Activated CD8-positive, alpha-beta memory T cell treated with anti-CD3 and anti-CD28 coated beads for 48 hours (primary cell): Measurements from ENCODE around the gene NAGLU.

Experiments used
- DNase-seq, 3 experiments: peaks; one replicate each; pipeline ENCODE4 v3.0.0-alpha.2; 2020; ENCODE audit warnings: low read depth in 2 of 3, low spot score in 2 of 3

Gene NAGLU

DNA sequence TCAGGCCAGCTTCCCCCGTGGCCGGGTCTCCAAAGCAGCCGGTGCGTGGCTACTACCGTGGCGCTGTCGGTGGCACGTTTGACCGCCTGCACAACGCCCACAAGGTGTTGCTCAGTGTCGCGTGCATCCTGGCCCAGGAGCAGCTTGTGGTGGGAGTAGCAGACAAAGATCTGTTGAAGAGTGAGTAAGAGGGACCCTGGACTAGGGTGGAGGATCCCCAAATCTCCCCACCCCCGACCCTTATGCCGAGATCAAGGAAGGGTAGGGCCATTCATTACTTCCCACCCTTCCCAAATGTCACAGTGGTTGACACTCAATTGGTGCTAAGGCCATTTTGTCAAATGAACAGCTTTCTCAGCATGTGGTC, 27.1 kb downstream of the NAGLU start:
- no peak for DNase-seq

GRCh38 chr17:42563543-42563942, 27.5 kb downstream of the NAGLU start:
- DNase-seq: no peak

DNA sequence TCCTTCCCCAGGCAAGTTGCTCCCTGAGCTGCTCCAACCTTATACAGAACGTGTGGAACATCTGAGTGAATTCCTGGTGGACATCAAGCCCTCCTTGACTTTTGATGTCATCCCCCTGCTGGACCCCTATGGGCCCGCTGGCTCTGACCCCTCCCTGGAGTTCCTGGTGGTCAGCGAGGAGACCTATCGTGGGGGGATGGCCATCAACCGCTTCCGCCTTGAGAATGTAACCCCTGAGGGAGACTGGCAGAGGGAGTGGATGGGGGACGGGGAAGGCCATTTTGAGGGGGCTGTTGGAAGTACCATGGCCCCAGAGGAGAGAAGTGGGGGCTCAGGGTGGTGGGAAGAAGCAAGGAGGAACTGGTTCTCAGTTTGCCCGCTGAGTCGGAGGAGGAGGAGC, 27.9 kb downstream of the NAGLU start:
- no peak for DNase-seq

DNA sequence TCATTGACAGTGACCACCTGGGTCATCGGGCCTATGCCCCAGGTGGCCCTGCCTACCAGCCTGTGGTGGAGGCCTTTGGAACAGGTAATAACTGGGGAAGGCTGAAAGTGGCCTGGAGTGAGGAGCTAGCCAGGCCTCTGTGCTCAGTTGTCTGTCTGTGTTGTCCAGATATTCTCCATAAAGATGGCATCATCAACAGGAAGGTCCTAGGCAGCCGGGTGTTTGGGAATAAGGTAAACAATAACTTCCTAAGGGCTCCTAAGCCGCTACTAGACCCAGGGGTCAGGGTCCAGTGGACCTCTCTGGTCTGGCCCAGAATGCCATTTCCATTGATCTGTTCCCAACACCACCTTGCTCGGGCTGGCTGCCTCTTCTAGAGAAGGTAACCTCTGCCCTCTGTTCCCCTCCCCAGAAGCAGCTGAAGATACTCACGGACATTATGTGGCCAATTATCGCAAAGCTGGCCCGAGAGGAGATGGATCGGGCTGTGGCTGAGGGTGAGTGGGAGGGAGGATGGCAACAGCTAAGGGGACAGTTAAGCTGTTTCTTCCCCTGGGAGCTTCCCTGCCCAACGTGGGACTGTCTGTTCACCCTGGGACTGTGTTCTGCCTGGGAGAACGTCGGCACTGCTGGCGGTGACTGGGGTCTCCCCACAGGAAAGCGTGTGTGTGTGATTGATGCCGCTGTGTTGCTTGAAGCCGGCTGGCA, 28.9 kb downstream of the NAGLU start:
- DNase-seq: no peak

DNA sequence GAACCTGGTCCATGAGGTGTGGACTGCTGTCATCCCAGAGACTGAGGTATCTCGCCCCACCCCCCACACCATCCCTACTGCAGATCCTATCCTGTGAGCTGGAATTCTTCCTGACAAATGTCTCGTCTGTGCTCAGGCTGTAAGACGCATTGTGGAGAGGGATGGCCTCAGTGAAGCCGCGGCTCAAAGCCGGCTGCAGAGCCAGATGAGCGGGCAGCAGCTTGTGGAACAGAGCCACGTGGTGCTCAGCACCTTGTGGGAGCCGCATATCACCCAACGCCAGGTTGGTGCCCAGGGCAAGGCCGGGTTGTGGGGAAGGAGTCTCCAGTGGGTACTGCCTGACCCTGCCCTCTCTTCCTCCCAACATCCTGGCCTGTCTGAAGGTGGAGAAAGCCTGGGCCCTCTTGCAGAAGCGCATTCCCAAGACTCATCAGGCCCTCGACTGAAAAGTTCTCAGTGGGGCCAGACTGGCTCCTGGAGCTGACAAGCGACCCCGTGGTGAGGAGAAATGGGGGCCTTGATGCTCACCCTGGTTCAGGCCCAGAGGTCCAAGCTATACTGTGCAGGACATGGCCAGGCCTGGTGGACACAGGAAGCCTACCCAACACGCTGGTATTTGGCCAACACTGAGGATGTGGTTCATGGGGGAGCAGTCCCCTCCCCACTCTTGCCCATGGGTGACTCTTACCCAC, 29.6 kb downstream of the NAGLU start:
- no peak for DNase-seq

- no peak for DNase-seq
Measured at GRCh38 chr17:42566215-42566882, 30.3 kb downstream of the NAGLU start.

DNA sequence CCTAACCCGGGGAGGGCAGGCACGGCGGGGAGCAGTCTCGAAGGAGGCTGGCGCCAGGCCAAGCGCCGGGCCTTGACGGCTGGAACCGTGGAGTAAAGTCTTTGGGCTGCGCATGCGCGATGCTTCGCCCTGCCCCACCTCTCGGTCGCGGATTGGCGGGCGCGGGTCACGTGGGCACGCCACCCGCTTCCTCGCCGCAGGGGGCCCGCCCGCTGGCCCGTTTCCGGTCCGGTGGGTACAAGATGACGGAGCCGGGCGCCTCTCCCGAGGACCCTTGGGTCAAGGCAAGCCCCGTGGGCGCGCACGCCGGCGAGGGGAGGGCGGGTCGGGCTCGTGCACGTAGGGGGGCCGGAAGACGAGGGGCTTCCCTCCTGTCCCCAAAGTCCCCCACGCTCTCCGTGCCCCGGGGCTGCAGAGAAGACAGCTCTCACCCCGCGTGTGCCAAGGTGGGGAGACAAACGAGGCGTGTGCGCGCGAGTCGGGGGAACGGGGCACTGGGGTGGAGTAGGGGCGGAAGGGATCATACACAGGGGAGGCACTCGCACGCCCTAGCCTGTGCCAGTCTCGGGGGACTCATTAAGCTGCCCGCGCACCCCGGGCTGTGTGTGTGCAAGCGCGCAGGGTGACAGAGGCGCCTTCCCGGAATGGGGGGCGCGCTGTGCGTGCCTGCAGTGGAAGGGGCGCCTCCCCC, 31.0 kb downstream of the NAGLU start, which contains the start of gene MLX:
MLX (plus strand) TSS at position 218 of the 691 bp plus-strand sequence; CDS start at position 243, 25 bp downstream.
- peak; percentile 86 to 90 (median 89) for DNase-seq

DNA sequence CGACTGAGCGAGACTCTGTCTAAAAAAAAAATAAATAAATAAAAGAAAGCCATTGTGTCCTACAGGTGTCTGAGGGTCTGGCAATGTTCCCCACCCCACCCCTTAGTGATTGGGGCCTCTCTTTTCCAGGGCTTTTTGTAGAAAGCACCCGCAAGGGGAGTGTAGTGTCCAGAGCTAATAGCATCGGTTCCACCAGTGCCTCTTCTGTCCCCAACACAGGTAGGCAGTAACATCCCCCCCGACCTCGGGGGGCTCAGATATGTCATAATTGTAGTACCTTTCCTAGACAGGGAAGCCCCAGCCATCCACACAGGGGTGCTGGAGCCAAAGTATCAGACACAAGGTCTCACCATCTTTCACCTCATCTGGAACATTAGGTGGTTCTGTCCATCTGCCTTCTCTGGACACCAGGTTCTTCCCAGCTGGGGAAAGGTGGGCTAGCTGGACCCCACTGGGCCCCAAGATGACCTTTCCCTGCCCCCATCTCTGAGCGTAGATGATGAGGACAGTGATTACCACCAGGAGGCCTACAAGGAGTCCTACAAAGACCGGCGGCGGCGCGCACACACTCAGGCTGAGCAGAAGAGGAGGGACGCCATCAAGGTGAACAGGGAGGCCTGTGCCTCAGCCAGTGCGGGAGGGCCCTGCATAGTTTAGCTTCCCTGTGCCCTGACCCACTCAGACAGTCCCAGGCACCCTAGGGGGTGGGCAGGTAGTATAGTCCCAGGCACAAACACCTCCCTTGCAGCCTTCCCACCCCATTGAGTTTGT, 32.5 kb downstream of the NAGLU start:
- DNase-seq: no peak

- DNase-seq: no peak
Measured at GRCh38 chr17:42571435-42572225, 35.6 kb downstream of the NAGLU start.

DNA sequence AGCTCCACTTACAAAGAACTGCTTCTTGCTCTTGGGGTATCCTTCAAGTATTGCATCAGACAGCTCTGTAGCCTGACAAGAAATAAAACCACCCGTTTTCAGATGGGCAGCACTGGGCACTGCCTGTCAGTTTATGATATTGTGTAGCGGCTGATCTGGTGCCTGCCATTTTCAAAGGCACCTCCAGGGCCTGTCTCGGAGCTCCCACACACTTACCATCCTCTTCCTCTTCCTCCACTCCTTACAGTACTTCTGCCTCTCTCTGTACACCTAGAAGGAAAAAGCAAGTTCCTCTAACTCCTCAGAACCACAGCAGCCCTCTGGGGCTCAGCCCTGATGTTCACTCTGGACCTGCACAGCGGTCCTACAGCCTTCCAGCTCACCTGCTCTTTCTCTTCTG, 37.1 kb downstream of the NAGLU start:
- DNase-seq: no peak

GRCh38 chr17:42574463-42574862, 38.4 kb downstream of the NAGLU start:
- DNase-seq: no peak

- no peak for DNase-seq
Measured at GRCh38 chr17:42577140-42577531, 41.1 kb downstream of the NAGLU start.

- DNase-seq: peak; percentile 83 to 93 (median 88)
Measured at GRCh38 chr17:42577532-42578281, 41.7 kb downstream of the NAGLU start, which contains the start of gene PSMC3IP. Gene PSMC3IP (minus strand): TSS chr17:42577729. CDS start chr17:42577686, 43 bp downstream.

DNA sequence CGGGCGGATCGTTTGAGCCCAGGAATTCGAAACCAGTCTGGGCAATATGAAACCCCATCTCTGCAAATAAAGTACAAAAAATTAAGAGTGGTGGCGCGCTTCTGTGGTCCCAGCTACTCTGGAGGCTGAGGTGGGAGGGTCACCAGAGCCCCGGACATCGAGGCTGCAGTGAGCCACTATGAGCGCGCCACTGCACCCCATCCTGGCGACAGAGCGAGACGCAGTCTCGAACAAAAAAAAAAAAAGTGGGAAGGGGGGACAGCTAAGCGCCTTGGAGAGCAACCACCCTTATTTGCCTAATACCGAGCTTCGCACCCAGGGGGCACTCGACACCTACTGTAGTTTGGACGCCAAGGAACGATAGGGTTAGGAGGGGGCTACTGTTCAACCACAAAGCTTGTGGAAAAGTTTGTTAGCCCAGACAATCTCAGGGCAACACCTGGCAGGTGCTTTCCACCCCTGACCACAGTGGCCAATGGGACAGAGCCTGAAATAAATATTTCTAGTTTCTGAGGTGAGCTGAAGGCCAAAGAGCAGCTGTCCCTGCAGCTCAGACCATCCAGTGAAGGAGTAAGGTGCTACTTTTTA, 42.3 kb downstream of the NAGLU start:
- peak in 1 of 3 experiments; percentile 42 for DNase-seq

DNA sequence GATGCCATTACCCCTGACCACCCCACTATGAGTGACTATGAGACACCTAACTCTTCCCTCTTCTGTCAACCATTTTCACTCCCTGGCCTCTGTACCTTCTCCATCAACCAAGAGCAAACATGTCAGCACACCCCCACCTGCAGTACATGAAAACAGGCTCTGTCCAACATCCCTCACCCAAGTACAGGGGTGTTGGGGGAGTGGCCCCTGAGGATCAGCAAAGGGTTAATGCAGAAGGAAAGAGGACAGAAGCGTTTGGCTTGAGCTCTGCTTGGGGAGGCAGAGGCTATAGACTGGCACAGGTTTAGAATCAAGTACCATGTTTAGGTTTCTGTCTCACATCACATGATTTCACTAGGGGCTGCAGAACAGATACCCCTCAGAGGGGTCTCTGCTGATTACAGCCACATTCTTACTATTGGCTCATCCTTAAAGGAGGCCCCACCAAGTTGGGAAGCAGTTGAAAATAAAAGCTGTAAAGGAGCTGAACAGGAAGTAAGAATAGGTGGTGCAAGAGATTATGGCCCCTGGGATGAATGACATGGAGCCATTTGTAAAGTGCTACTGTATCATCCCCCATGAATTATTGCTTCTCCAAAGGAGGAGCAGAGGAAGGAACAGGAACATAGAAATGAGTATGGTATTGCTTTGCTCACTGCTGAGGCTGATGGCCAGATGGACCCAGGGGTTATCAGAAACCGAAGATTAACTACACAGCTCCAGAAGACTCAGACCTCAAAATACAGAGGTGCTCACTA, 43.9 kb downstream of the NAGLU start:
- no peak for DNase-seq

GRCh38 chr17:42581744-42582270, 45.8 kb downstream of the NAGLU start:
- no peak for DNase-seq

- no peak for DNase-seq
Measured at GRCh38 chr17:42584880-42585279, 48.8 kb downstream of the NAGLU start.

- DNase-seq: no peak
Measured at GRCh38 chr17:42585353-42585752, 49.3 kb downstream of the NAGLU start.
